Muscle layer of duodenum (tissue), 2 donors: ENCODE data around the gene NR1H2.

Experiments used
- H3K27ac ChIP-seq: one replicate; pipeline ENCODE4 v1.7.0; 2013; ENCODE audit warnings: mild to moderate bottlenecking, low read length
- H3K27me3 ChIP-seq: one replicate; pipeline ENCODE4 v1.7.0; 2013; ENCODE audit warnings: low read depth, mild to moderate bottlenecking, control low read depth, low read length
- H3K36me3 ChIP-seq, 2 donors: one replicate each; pipeline ENCODE4 v1.7.0; 2013; ENCODE audit warnings: low read length in 2 of 2, control low read depth in 1 of 2, mild to moderate bottlenecking in 1 of 2; ENCODE audit not compliant: insufficient read depth in 2 of 2, control insufficient read depth in 1 of 2
- H3K4me1 ChIP-seq, 2 donors: one replicate each; pipeline ENCODE4 v1.7.0; 2013; ENCODE audit warnings: low read length in 2 of 2, mild to moderate bottlenecking in 2 of 2, control low read depth in 1 of 2, moderate library complexity in 1 of 2; ENCODE audit not compliant: insufficient read depth in 2 of 2, control insufficient read depth in 1 of 2
- H3K4me3 ChIP-seq, 2 donors: one replicate each; pipeline ENCODE4 v1.7.0; 2013; ENCODE audit warnings: low read length in 2 of 2, low read depth in 1 of 2, mild to moderate bottlenecking in 1 of 2
- H3K9me3 ChIP-seq, 2 donors: one replicate each; pipeline ENCODE4 v1.7.0; 2013; ENCODE audit warnings: low read length in 2 of 2, control low read depth in 1 of 2, mild to moderate bottlenecking in 1 of 2; ENCODE audit not compliant: control insufficient read depth in 1 of 2
- donor health status: healthy.

NR1H2 gene

GRCh38 chr19:50398675-50399367 is 22.6 kb downstream of the NR1H2 start:
- Histone ChIP-seq H3K36me3 (peaks cover 3 to 21% of the 10 kb centered on the region in 2 donors), H3K4me3 (no peak overlapping the region), H3K27me3 (no peaks in the 10 kb centered on the region), H3K9me3 (no peaks in the 10 kb centered on the region), H3K4me1 (no peaks in the 10 kb centered on the region), H3K27ac (no peak overlapping the region)

DNA sequence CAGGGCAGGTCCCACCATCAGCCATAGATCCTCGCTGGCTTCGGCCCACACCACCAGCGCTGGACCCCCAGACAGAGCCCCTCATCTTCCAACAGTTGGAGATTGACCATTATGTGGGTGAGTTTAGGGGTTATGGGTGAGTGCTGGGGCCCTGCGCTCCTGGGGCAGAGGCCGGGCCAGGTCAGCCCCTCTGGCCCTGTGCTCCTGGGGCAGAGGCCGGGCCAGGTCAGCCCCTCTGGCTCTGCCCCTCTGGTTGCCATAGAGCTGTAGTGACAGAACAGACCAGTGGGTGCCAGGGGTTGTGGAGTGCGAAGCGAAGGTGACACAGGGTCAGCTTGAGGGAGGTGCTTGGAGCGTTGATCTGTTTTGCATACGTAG is 23.1 kb downstream of the NR1H2 start:
- no peaks in the 10 kb centered on the region for H3K4me1 ChIP-seq
- peaks cover 3 to 24% of the 10 kb centered on the region in 2 donors for H3K36me3 ChIP-seq
- H3K4me3 ChIP-seq = no peak overlapping the region
- no peaks in the 10 kb centered on the region for H3K9me3 ChIP-seq
- H3K27ac ChIP-seq = no peak overlapping the region
- H3K27me3 ChIP-seq = no peaks in the 10 kb centered on the region

GRCh38 chr19:50401605-50402450 is 25.6 kb downstream of the NR1H2 start:
- H3K27me3 ChIP-seq = no peaks in the 10 kb centered on the region
- no peak overlapping the region for H3K4me3 ChIP-seq
- no peaks in the 10 kb centered on the region for H3K9me3 ChIP-seq
- no peaks in the 10 kb centered on the region for H3K4me1 ChIP-seq
- no peak overlapping the region for H3K27ac ChIP-seq
- peaks cover 3 to 24% of the 10 kb centered on the region in 2 donors for H3K36me3 ChIP-seq

- H3K27me3 ChIP-seq = no peaks in the 10 kb centered on the region
- H3K27ac ChIP-seq = no peak overlapping the region
- H3K4me1 ChIP-seq = no peaks in the 10 kb centered on the region
- H3K9me3 ChIP-seq = no peaks in the 10 kb centered on the region
- H3K36me3 ChIP-seq = peaks cover 3 to 28% of the 10 kb centered on the region in 2 donors
- H3K4me3 ChIP-seq = no peak overlapping the region
Observed at GRCh38 chr19:50402544-50403301, 26.5 kb downstream of the NR1H2 start.

GRCh38 chr19:50406156-50406820 is 30.0 kb downstream of the NR1H2 start:
- peaks cover 0 to 40% of the 10 kb centered on the region in 2 donors for H3K36me3 ChIP-seq
- H3K4me3 ChIP-seq = no peak overlapping the region
- no peaks in the 10 kb centered on the region for H3K9me3 ChIP-seq
- H3K4me1 ChIP-seq = no peaks in the 10 kb centered on the region
- no peaks in the 10 kb centered on the region for H3K27me3 ChIP-seq
- no peak overlapping the region for H3K27ac ChIP-seq

DNA sequence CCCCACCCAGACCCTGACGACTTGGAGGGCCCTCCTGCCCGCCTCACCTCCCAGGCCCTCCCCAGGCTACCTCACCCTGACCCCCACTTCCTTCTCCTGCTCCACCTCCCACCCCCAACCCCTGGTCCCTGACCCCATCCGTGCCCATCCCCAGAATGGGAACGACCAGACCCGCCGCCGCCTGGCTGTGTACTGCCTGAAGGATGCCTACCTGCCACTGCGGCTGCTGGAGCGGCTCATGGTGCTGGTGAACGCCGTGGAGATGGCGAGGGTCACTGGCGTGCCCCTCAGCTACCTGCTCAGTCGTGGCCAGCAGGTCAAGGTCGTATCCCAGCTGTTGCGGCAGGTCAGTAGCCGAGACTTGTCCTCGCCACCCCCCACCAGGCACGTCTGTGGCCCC is 30.6 kb downstream of the NR1H2 start:
- Histone ChIP-seq H3K4me3 (no peak overlapping the region), H3K36me3 (peaks cover 0 to 40% of the 10 kb centered on the region in 2 donors), H3K4me1 (no peaks in the 10 kb centered on the region), H3K9me3 (no peaks in the 10 kb centered on the region), H3K27me3 (no peaks in the 10 kb centered on the region), H3K27ac (no peak overlapping the region)

DNA sequence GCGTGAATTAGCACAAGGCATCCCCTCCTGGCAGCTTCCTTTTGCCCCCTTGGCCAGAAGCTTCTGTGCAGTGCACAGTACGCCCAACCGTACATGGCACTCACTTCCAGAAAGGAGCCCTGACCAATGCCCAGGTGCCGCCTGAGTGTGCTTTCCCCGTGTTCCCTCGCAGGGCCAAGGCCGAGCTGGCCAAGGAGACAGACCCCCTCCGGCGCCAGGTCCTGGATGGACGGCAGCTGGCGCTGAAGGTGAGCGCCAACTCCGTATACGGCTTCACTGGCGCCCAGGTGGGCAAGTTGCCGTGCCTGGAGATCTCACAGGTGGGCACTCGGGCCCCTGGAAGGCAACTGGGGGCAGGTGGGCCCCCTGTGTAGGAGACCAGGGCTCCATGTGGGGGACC is 33.1 kb downstream of the NR1H2 start:
- Histone ChIP-seq H3K9me3 (no peaks in the 10 kb centered on the region), H3K27ac (no peak overlapping the region), H3K36me3 (peaks cover 0 to 19% of the 10 kb centered on the region in 2 donors), H3K4me1 (no peaks in the 10 kb centered on the region), H3K27me3 (no peaks in the 10 kb centered on the region), H3K4me3 (no peak overlapping the region)

GRCh38 chr19:50410109-50410508 is 33.9 kb downstream of the NR1H2 start:
- no peak overlapping the region for H3K27ac ChIP-seq
- H3K27me3 ChIP-seq = no peaks in the 10 kb centered on the region
- H3K9me3 ChIP-seq = no peaks in the 10 kb centered on the region
- peaks cover 0 to 19% of the 10 kb centered on the region in 2 donors for H3K36me3 ChIP-seq
- no peaks in the 10 kb centered on the region for H3K4me1 ChIP-seq
- H3K4me3 ChIP-seq = no peak overlapping the region

- H3K36me3 ChIP-seq = peaks cover 0 to 16% of the 10 kb centered on the region in 2 donors
- no peak overlapping the region for H3K27ac ChIP-seq
- no peak overlapping the region for H3K4me3 ChIP-seq
- no peaks in the 10 kb centered on the region for H3K27me3 ChIP-seq
- H3K9me3 ChIP-seq = no peaks in the 10 kb centered on the region
- H3K4me1 ChIP-seq = peaks cover 0 to 4% of the 10 kb centered on the region in 2 donors
Observed at GRCh38 chr19:50412419-50412818, 36.2 kb downstream of the NR1H2 start.

- peaks cover 3% of the 10 kb centered on the region for H3K27me3 ChIP-seq
- peaks cover 0 to 4% of the 10 kb centered on the region in 2 donors for H3K4me1 ChIP-seq
- no peak overlapping the region for H3K4me3 ChIP-seq
- H3K9me3 ChIP-seq = no peaks in the 10 kb centered on the region
- H3K36me3 ChIP-seq = peaks cover 0 to 16% of the 10 kb centered on the region in 2 donors
- no peak overlapping the region for H3K27ac ChIP-seq
Observed at GRCh38 chr19:50413096-50413495, 36.8 kb downstream of the NR1H2 start.

- Histone ChIP-seq H3K9me3 (no peaks in the 10 kb centered on the region), H3K27ac (no peak overlapping the region), H3K36me3 (peaks cover 0 to 16% of the 10 kb centered on the region in 2 donors), H3K4me1 (peaks cover 0 to 5% of the 10 kb centered on the region in 2 donors), H3K27me3 (peaks cover 7% of the 10 kb centered on the region), H3K4me3 (no peak overlapping the region)
Observed at GRCh38 chr19:50413531-50413930, 37.3 kb downstream of the NR1H2 start.
